Measurements from ENCODE around the gene HACD1.

Gene HACD1

GRCh38 chr10:17617031-17617911 is at the start of gene HACD1:
HACD1 (minus strand) TSS chr10:17617374; CDS start chr10:17617339, 35 bp downstream.
- peak; percentile 71 to 75 for ATAC-seq

GRCh38 chr10:17665747-17666146 is 48.6 kb upstream of the HACD1 start:
- no peak for ATAC-seq

GRCh38 chr10:17663450-17663849 is 46.3 kb upstream of the HACD1 start:
- ATAC-seq: no peak

- peak in 1 of 2 donors; percentile 21 for ATAC-seq
Observed at GRCh38 chr10:17662193-17663138, 45.3 kb upstream of the HACD1 start.

GRCh38 chr10:17661510-17661909 is 44.3 kb upstream of the HACD1 start:
- ATAC-seq: peak; percentile 53 to 66

GRCh38 chr10:17660921-17661320 is 43.7 kb upstream of the HACD1 start:
- ATAC-seq: no peak

GRCh38 chr10:17659365-17659764 is 42.2 kb upstream of the HACD1 start:
- ATAC-seq: no peak

GRCh38 chr10:17657103-17657500 is 39.9 kb upstream of the HACD1 start:
- no peak for ATAC-seq

GRCh38 chr10:17655567-17656146 is 38.5 kb upstream of the HACD1 start:
- peak; percentile 50 to 51 for ATAC-seq

GRCh38 chr10:17655009-17655408 is 37.8 kb upstream of the HACD1 start:
- ATAC-seq: no peak

GRCh38 chr10:17652585-17652984 is 35.4 kb upstream of the HACD1 start:
- ATAC-seq: peak; percentile 15 to 42

GRCh38 chr10:17651896-17652295 is 34.7 kb upstream of the HACD1 start:
- ATAC-seq: no peak

GRCh38 chr10:17650416-17650815 is 33.2 kb upstream of the HACD1 start:
- no peak for ATAC-seq

- ATAC-seq: no peak
Observed at GRCh38 chr10:17649836-17650235, 32.7 kb upstream of the HACD1 start.

- ATAC-seq: no peak
Observed at GRCh38 chr10:17649052-17649451, 31.9 kb upstream of the HACD1 start.

GRCh38 chr10:17648243-17649035 is 31.3 kb upstream of the HACD1 start:
- peak; percentile 22 to 27 for ATAC-seq

- no peak for ATAC-seq
Observed at GRCh38 chr10:17647326-17647725, 30.2 kb upstream of the HACD1 start.

- ATAC-seq: peak; percentile 55 to 62
Observed at GRCh38 chr10:17645621-17646345, 28.6 kb upstream of the HACD1 start.

GRCh38 chr10:17644485-17644943 is 27.3 kb upstream of the HACD1 start:
- no peak for ATAC-seq

GRCh38 chr10:17643755-17644484 is 26.7 kb upstream of the HACD1 start, which contains the start of gene STAM:
STAM (plus strand) TSS chr10:17644151; CDS start chr10:17644340, 189 bp downstream.
- peak; percentile 72 to 79 for ATAC-seq

Measured in activated CD4-positive, CD25-positive, alpha-beta regulatory T cell treated with anti-CD3 and anti-CD28 coated beads, Interleukin-2, amount 50 U/mL, for 24 hours (primary cell).